Forelimb muscle (tissue), 1 donor: ENCODE results near the gene MACF1. TPM values are rescaled to one million over a fixed set of nuclear protein-coding genes. Genes with fewer than 3 reads are reported as not detected.
"Not testable (repeated sequence)": the region's sequence is repeated elsewhere in the genome, so short reads cannot be mapped to it uniquely, and the experiment has no call there.

Experiments
- DNase-seq: peaks from one replicate; pipeline ENCODE4 v3.0.0-alpha.2; 2013; ENCODE audit warnings: low read depth
- polyA plus RNA-seq: library from polyadenylated mRNA; unstranded; fragments of 120-200 nt; gene quantifications from one replicate; pipeline ENCODE4 v1.2.1, GENCODE V29; 2013; ENCODE audit not compliant: insufficient read length

MACF1 gene
- polyA plus RNA-seq, 1 donor = 263 TPM

GRCh38 chr1:39490596-39491145 lies 286.2 kb downstream of the MACF1 start:
- no peak for DNase-seq

- no peak for DNase-seq
Measured at GRCh38 chr1:39491146-39491921, 286.8 kb downstream of the MACF1 start, which contains the start of gene BMP8A. Gene BMP8A, plus strand, starts transcription at chr1:39491636. Its CDS starts 356 bp downstream, at chr1:39491992.

GRCh38 chr1:39492118-39493042 lies 287.9 kb downstream of the MACF1 start:
- DNase-seq = not testable (repeated sequence)

GRCh38 chr1:39493043-39493810 lies 288.7 kb downstream of the MACF1 start:
- DNase-seq = not testable (repeated sequence)

GRCh38 chr1:39494671-39495410 lies 290.3 kb downstream of the MACF1 start:
- DNase-seq = no peak

- not testable (repeated sequence) for DNase-seq
Measured at GRCh38 chr1:39496520-39496919, 292.0 kb downstream of the MACF1 start.

- no peak for DNase-seq
Measured at GRCh38 chr1:39497585-39497984, 293.1 kb downstream of the MACF1 start.

- not testable (repeated sequence) for DNase-seq
Measured at GRCh38 chr1:39498096-39498710, 293.7 kb downstream of the MACF1 start.

- not testable (repeated sequence) for DNase-seq
Measured at GRCh38 chr1:39498821-39499220, 294.3 kb downstream of the MACF1 start.

- no peak for DNase-seq
Measured at GRCh38 chr1:39499668-39500067, 295.2 kb downstream of the MACF1 start.

- DNase-seq = no peak
Measured at GRCh38 chr1:39500862-39501389, 296.4 kb downstream of the MACF1 start.

GRCh38 chr1:39501666-39502065 lies 297.2 kb downstream of the MACF1 start:
- DNase-seq = no peak

- DNase-seq = not testable (repeated sequence)
Measured at GRCh38 chr1:39504436-39504835, 299.9 kb downstream of the MACF1 start.

GRCh38 chr1:39505289-39505688 lies 300.8 kb downstream of the MACF1 start:
- DNase-seq = no peak

- no peak for DNase-seq
Measured at GRCh38 chr1:39507230-39507928, 302.9 kb downstream of the MACF1 start.

- no peak for DNase-seq
Measured at GRCh38 chr1:39508266-39508665, 303.8 kb downstream of the MACF1 start.

- no peak for DNase-seq
Measured at GRCh38 chr1:39508857-39509305, 304.4 kb downstream of the MACF1 start.

GRCh38 chr1:39509360-39510009 lies 305.0 kb downstream of the MACF1 start:
- DNase-seq = no peak
